ENCODE data around the gene ZFP36L1.

DNA sequence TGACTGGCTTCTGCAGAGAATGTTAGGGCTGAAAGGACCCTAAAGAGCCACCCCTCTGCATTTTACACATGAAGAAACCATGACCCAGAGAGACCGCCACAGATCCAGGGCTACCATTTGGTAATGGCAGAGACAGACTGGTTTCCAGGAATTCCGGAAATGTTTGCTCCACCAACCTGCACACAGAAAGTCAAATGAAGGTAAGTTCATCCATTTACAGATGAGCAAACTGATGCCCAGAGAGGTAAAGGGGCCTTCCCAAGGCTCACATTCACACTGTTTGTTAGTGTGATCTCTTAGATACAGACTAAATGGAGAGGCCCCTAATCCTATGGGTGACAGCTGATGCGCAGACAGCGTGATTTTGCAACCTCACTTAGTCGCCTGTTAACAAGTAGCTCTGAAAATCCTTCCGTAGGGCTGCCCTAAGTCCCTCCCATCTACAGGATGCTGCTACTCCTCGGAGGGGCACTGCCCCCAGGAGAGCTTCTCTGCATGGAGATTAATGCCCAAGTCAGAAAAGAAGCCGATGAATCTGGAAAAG, 33.8 kb downstream of the ZFP36L1 start:
- TF ChIP-seq POLR2AphosphoS5 (IDR thresholded peaks at IDR 0.05), result no peak
- TF ChIP-seq, protein P1, sequence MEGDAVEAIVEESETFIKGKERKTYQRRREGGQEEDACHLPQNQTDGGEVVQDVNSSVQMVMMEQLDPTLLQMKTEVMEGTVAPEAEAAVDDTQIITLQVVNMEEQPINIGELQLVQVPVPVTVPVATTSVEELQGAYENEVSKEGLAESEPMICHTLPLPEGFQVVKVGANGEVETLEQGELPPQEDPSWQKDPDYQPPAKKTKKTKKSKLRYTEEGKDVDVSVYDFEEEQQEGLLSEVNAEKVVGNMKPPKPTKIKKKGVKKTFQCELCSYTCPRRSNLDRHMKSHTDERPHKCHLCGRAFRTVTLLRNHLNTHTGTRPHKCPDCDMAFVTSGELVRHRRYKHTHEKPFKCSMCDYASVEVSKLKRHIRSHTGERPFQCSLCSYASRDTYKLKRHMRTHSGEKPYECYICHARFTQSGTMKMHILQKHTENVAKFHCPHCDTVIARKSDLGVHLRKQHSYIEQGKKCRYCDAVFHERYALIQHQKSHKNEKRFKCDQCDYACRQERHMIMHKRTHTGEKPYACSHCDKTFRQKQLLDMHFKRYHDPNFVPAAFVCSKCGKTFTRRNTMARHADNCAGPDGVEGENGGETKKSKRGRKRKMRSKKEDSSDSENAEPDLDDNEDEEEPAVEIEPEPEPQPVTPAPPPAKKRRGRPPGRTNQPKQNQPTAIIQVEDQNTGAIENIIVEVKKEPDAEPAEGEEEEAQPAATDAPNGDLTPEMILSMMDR (IDR thresholded peaks at IDR 0.05), result no peak
